ENCODE measurements around the gene NR6A1. TPM values are rescaled to one million over a fixed set of nuclear protein-coding genes. Genes with fewer than 3 reads are reported as not detected.

The NR6A1 gene
- total and polyA plus RNA-seq, 2 of the 8 experiments (the other 6 are each of a cell fraction or from before 2014, with no cell fraction given) = 93.2 to 237 TPM

DNA sequence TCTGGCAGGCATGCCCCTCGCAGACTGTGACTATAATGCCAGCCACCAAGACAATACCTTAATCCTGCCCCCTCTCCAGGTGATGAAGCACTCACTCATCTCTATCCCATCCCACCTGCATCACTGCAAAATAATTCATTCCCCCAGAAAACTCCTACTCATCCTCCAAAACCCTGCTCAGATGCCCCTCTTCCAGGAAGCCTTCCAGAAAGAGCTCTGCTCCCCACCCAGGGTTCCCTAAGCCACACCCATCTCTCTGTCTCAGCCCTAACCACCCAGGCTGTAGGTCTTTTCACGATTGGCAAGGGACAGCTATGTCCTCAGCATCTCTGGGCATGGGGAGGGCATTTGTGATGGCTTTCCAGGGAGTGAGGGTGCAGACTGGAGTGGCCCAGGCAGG, 281.1 kb downstream of the NR6A1 start:
- Histone ChIP-seq H2BK120ac (replicated peaks; ENCODE audit: low read depth, low read length) (no peak overlapping the region), H3K23me2 (ENCODE audit: low read depth, low read length) (no peaks in the 10 kb centered on the region; the same call in 1 of the 2 replicates), H3K14ac (ENCODE audit: insufficient read length) (no peak overlapping the region), H2AK5ac (ENCODE audit: low read depth, low read length) (no peak overlapping the region), H3K4me2 (ENCODE audit: insufficient read depth in 1 of 2, low read depth in 2 of 2, low read length in 2 of 2) (no peak overlapping the region), H3K23ac (ENCODE audit: insufficient read length) (no peak overlapping the region), H3K56ac (replicated peaks; ENCODE audit: insufficient read length, low read depth, low read length) (no peak overlapping the region), H4K8ac (ENCODE audit: extremely low read depth, insufficient read depth, low read length) (peak overlapping the region; percentile 60; the same call in 1 of the 2 replicates), H4K20me1 (replicated peaks in 1 of 2; ENCODE audit: control insufficient read depth in 1 of 2, insufficient read depth in 2 of 2, low read length in 2 of 2) (peaks cover 0 to 2% of the 10 kb centered on the region in 2 experiments), H3K18ac (ENCODE audit: extremely low read depth, low read length) (no peak overlapping the region), H3K36me3 (ENCODE audit: control insufficient read depth in 2 of 4, insufficient read depth in 4 of 4, low read length in 3 of 4) (no peaks in the 10 kb centered on the region), H4K5ac (ENCODE audit: insufficient read length, low read depth, low read length) (no peak overlapping the region), H3K9me3 (ENCODE audit: insufficient read depth in 2 of 2, low read depth in 1 of 2, low read length in 1 of 2) (no peaks in the 10 kb centered on the region), H2BK15ac (ENCODE audit: low read length) (no peak overlapping the region), H2BK20ac (ENCODE audit: low read length) (no peak overlapping the region), H2AFZ (ENCODE audit: low read length) (no peak overlapping the region), H2BK5ac (ENCODE audit: low read depth, low read length) (no peak overlapping the region), H3K79me2 (ENCODE audit: control insufficient read depth in 1 of 2, insufficient read depth in 2 of 2, low read length in 2 of 2) (no peaks in the 10 kb centered on the region), H3K9ac (replicated peaks in 1 of 4; ENCODE audit: extremely low read depth in 1 of 4, low read depth in 3 of 4, low read length in 3 of 4) (no peak overlapping the region), H3K4ac (replicated peaks; ENCODE audit: insufficient read length, low read depth, low read length) (no peak overlapping the region), H2BK12ac (ENCODE audit: low read depth, low read length) (no peak overlapping the region), H3K27me3 (replicated peaks in 1 of 4; ENCODE audit: control insufficient read depth in 3 of 4, extremely low read depth in 1 of 4, insufficient read depth in 3 of 4, low read length in 3 of 4) (peaks cover 0 to 7% (median 5%) of the 10 kb centered on the region in 4 experiments; a peak in 4 of 7 replicates), H3K79me1 (ENCODE audit: low read depth, low read length) (no peaks in the 10 kb centered on the region), H4K91ac (replicated peaks; ENCODE audit: insufficient read length, low read length) (no peak overlapping the region), H3K4me1 (replicated peaks in 1 of 4; ENCODE audit: control insufficient read depth in 3 of 4, insufficient read depth in 4 of 4, low read length in 3 of 4) (peaks cover 2 to 23% (median 3%) of the 10 kb centered on the region in 4 experiments; a peak in 5 of 7 replicates), H3K4me3 (ENCODE audit: extremely low read depth in 1 of 4, insufficient read depth in 2 of 4, low read depth in 3 of 4, low read length in 4 of 4) (no peak overlapping the region), H3K27ac (ENCODE audit: low read depth, low read length) (no peak overlapping the region)
- CTCF ChIA-PET (ENCODE audit: partially characterized antibody) = interaction anchor here (0.7 kb wide), 1 partner anchor 70 kb away, joined by 3 read pairs; no protein-coding TSS in a partner anchor
- POLR2A ChIA-PET (ENCODE audit: partially characterized antibody) = no interaction called here
- TF ChIP-seq NANOG (IDR thresholded peaks at IDR 0.05; ENCODE audit: insufficient read depth, low read depth, low read length, poor library complexity, severe bottlenecking) (no peak), BRCA1 (IDR thresholded peaks at IDR 0.05; ENCODE audit: low read depth, low read length) (no peak)
- FAIRE-seq (no peak), DNase-seq (ENCODE audit: low read depth in 1 of 2, low spot score in 2 of 2) (no peak)
- WGBS, 2 experiments (ENCODE audit: extremely low coverage in 1 of 2, insufficient coverage in 1 of 2, insufficient read length in 1 of 2, insufficient replicate concordance in 2 of 2, low coverage in 1 of 2, low lambda C conversion rate in 2 of 2, missing lambda C conversion rate in 1 of 2) = 91% methylated on average over 2 of the region's 2 CpGs; no CpG with 5 or more reads in 1 of the 2 experiments

Measured in H1 (cell line).